Cardiac fibroblast (primary cell): ENCODE data around the gene HACD2.

Source experiments
- DNase-seq, 2 donors: peaks; one replicate each; pipeline versions ENCODE4 v3.0.0 to v3.0.0-alpha.2; 2010; ENCODE audit warnings: low read depth in 2 of 2
- H3K4me3 ChIP-seq, 2 donors: replicated peaks in 1 of 2; 1 replicate in 1 of 2; 2 replicates in 1 of 2; pipeline ENCODE4 v1.5.1; 2011; ENCODE audit warnings: low read depth in 2 of 2, low read length in 2 of 2, mild to moderate bottlenecking in 2 of 2, moderate library complexity in 1 of 2
- CTCF ChIP-seq: IDR thresholded peaks from one replicate; pipeline ENCODE4 v1.5.1; 2011; ENCODE audit warnings: low read depth, mild to moderate bottlenecking, low read length, inconsistent platforms

Gene HACD2

GRCh38 chr3:123505820-123506219 is 79.0 kb downstream of the HACD2 start:
- no peak for DNase-seq
- TF ChIP-seq CTCF, result no peak
- no peak overlapping the region for H3K4me3 ChIP-seq

GRCh38 chr3:123503203-123503602 is 81.7 kb downstream of the HACD2 start:
- H3K4me3 ChIP-seq, result no peak overlapping the region
- TF ChIP-seq CTCF, result no peak
- no peak for DNase-seq

GRCh38 chr3:123499322-123499721 is 85.5 kb downstream of the HACD2 start:
- peak; percentile 45 to 58 for DNase-seq
- no peak overlapping the region for H3K4me3 ChIP-seq
- no peak for TF ChIP-seq CTCF

- DNase-seq, result no peak
- H3K4me3 ChIP-seq, result no peak overlapping the region
- no peak for TF ChIP-seq CTCF
These were observed 86.1 kb downstream of the HACD2 start for GRCh38 chr3:123498761-123499160.

GRCh38 chr3:123493912-123494311 is 90.9 kb downstream of the HACD2 start:
- no peak for TF ChIP-seq CTCF
- DNase-seq, result no peak
- no peak overlapping the region for H3K4me3 ChIP-seq

GRCh38 chr3:123491966-123492587 is 92.8 kb downstream of the HACD2 start:
- no peak for TF ChIP-seq CTCF
- H3K4me3 ChIP-seq, result no peak overlapping the region
- no peak for DNase-seq
